HG03095 (cell line): ENCODE results near the gene ITGB1BP2.
"Not testable (repeated sequence)": the region's sequence is repeated elsewhere in the genome, so short reads cannot be mapped to it uniquely, and the experiment has no call there.

ENCODE experiments used
- ATAC-seq: cut with Tn5 transposase; IDR thresholded peaks from one replicate; pipeline ENCODE4 v1.9.1; 2021; ENCODE audit warnings: moderate library complexity; ENCODE audit not compliant: unreplicated experiment

The ITGB1BP2 gene

GRCh38 chrX:71301195-71301924, at the start of gene ITGB1BP2:
Gene ITGB1BP2 (plus strand): TSS chrX:71301750. CDS start chrX:71301807, 57 bp downstream.
- no peak for ATAC-seq

GRCh38 chrX:71252221-71252620, 49.3 kb upstream of the ITGB1BP2 start:
- no peak for ATAC-seq

DNA sequence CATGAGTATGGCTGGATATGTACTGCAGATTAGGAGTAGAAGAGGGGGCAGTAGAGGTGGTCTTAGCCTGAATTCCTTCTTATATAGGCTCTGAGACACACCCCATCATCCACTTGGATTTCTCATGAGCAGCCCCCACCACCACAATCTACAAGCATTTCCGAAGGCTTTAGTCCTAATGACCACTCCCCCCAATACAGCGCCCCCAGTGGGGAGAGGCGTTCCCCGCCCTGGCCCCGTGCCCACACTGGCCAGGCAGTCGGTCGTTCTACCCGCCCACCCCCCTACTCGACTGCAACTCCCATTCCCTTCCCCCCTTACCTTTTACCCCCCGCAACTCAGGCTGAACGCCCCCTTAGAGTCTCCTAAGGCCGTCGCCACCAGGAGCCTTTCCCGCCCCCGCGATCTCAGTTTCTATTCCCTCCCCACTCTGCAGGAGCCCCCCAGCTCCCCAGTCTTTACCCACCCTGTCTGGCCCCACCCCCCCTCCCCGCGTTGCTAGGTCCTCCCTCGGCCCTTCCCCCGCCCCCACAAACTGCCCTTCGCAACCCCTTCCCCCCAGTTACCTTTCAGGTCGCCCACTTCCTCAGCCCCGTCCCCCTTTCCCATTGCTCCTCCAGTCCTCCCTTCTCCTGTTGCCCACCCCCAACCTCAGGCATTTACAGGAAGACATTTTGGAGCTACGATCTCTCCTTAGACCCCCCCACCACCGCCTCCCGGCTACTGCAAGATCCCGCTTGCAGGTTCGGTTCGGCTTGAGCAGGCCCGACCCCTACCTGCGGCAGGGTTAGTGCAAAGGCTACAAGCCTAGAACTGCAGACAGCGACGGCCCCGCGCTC, 48.1 kb upstream of the ITGB1BP2 start:
- ATAC-seq, result no peak

DNA sequence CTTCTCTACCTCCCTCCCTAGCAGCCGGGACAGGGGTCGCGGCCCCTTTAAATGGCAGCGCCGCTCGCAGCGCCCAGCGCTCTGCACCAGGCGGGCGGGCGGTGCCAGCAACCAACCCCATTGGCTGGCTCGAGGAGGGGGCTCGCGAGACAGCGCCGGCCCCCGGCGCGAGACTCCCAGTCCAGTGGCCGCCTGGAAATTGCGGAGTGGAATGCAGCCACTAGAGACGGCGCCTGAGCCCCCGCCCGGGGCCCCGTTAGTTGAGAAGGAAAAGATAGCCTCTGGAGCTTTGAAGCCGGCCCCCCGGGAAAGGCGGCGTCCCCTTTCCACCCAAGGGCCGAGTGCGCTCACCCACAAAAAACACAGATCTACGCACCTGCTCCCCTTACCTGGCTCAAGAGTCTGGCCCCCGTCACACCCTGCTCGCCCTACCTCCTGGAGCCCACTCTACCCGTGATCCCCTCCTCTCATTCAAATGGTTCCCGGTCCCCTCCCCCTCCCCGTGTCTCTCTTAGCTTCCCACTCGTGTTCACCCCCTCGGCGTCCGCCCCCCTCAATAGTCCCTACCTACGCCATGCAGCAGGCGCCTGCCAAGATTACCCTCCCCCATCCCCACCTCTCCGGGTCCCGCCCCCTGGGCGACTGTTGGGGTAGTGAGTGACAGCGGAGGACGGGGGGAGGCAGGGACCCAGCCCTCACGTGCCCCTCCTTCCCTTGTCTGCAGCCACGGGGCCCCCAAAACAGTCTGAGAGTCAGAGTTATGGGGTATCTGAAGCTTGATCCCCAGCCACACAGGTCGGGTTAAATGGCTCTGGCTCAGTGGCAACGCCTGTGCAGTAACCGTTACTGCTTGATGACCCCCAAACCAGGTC, 47.2 kb upstream of the ITGB1BP2 start, which contains the start of gene ZMYM3:
Gene ZMYM3, minus strand, starts transcription at position 49 of the 872 bp plus-strand sequence. CDS start 885 bp downstream, outside the sequence.
- ATAC-seq, result peak; percentile 73

- ATAC-seq, result no peak
Observed at GRCh38 chrX:71256051-71256450, 45.5 kb upstream of the ITGB1BP2 start.

DNA sequence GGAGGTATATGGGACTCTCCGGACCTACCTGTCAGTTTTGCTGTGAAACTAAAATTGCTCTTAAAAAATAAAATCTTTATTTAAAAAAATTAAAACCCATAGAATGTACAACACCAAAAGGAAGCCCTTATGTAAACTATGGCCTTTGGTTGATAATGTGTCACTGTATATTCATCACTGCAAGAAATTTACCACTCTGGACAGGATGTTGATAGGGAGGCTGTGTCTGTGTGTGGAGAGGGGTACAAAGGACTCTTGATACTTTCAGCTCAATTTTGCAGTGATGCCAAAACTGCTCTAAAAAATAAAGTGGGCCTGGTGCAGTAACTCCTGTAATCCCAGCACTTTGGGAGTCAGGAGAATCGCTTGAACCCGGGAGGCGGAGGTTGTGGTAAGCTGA, 44.7 kb upstream of the ITGB1BP2 start:
- ATAC-seq, result no peak

DNA sequence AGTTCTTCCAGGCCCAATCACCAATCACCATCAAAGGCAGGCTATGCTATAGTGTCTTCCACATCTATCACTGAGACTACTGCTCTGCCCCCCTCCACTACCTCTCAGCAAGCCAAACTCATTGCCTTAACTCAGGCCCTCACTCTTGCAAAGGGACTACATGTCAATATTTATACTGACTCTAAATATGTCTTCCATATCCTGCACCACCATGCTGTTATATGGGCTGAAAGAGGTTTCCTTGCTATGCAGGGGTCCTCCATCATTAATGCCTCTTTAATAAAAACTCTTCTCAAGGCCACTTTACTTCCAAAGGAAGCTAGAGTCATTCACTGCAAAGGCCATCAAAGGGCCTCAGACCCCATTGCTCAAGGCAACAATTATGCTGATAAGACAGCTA, 32.9 kb upstream of the ITGB1BP2 start:
- ATAC-seq, result not testable (repeated sequence)

DNA sequence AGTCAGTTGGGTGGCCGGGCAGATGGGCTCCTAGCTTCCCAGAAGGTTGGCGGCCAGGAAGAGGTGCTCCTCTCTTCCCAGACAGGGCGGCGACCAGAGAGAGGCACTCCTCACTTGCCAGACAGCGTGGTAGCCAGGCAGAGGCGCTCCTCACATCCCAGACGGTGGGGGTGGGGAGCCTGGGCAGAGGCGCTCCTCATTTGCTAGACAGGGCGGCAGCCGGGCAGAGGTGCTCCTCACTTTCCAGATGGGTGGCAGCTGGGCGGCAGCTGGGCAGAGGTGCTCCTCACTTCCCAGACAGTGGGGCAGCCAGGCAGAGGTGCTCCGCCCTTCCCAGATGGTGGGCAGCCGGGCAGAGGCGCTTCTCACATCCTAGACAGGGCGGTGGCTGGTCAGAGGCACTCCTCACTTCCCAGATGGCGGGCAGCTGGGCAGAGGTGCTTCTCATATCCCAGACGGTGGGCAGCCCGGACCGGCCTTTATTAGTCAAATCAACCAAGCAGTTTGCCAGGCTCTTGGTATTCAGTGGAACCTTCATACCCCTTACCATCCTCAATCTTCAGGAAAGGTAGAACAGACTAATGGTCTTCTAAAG, 31.7 kb upstream of the ITGB1BP2 start:
- no peak for ATAC-seq

- ATAC-seq, result not testable (repeated sequence)
Observed at GRCh38 chrX:71272313-71272712, 29.2 kb upstream of the ITGB1BP2 start.

DNA sequence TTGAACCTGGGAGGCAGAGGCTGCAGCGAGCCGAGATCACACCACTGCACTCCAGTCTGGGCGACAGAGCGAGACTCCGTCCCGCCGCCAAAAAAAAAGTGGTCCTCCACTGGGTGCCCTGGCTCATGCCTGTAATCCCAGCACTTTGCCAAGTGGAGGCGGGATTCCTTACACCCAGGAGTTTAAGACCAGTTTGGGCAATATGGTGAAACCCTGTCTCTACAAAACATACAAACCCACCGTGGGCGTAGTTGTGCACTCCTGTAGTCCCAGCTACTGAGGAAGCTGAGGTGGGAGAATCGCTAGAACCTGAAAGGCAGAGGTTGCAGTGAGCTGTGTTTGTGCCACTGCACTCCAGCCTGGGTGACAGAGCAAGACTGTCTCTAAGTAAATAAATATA, 20.2 kb upstream of the ITGB1BP2 start:
- ATAC-seq, result not testable (repeated sequence)

GRCh38 chrX:71282514-71283402, 18.8 kb upstream of the ITGB1BP2 start:
- ATAC-seq, result peak; percentile 26

GRCh38 chrX:71283403-71284143, 18.0 kb upstream of the ITGB1BP2 start, which contains the start of gene NONO:
Gene NONO (plus strand): TSS chrX:71283635. CDS start chrX:71290638, 7,003 bp downstream.
- peak; percentile 88 for ATAC-seq

GRCh38 chrX:71285929-71286328, 15.6 kb upstream of the ITGB1BP2 start:
- no peak for ATAC-seq

- no peak for ATAC-seq
Observed at GRCh38 chrX:71291381-71291780, 10.2 kb upstream of the ITGB1BP2 start.

DNA sequence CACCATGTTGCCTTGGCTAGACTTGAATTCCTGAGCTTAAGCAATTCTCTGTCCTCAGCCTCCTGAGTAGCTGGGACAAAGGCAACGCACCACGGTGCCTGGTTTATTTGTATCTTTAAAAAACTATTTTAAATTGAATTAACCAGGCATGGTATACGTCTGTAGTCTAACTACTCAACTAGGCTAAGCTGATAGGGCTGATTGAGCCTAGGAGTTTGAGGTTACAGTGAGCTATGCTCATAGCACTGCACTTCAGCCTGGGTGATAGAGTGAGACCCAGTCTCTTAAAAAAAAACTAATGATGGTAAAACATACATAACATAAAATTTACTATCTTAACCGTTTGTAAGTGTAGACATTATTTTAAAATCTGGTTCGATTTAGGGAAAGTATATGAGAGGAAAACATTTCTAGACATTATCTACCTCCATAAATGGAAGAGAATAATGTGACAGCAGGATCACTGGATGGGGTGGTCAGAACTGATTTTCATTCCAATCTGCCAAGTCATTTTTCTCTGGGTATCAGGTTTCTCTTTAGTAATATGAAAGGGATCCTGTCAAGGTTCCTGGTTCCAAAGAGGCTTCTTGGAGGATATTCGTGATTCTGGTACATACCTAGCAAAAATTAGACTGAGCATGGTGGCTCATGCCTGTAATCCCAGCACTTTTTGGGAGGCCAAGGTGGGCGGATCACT, 8.7 kb upstream of the ITGB1BP2 start:
- no peak for ATAC-seq

- ATAC-seq, result no peak
Observed at GRCh38 chrX:71296806-71297205, 4.7 kb upstream of the ITGB1BP2 start.

GRCh38 chrX:71298119-71298518, 3.4 kb upstream of the ITGB1BP2 start:
- no peak for ATAC-seq

DNA sequence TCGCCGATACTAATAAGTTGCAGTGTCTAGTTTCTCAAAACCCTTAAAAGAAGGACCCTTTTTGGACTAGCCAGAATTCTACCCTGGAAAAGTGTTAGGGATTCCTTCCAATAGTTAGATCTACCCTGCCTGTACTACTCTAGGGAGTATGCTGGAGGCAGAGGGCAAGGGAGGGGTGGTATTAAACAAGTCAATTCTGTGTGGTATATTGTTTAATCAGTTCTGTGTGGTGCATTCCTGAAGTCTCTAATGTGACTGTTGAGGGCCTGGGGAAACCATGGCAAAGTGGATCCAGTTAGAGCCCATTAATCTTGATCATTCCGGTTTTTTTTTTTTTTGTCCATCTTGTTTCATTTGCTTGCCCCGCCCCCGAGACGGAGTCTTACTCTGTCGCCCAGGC, 1.5 kb upstream of the ITGB1BP2 start:
- ATAC-seq, result not testable (repeated sequence)
